HG03060 (cell line): ENCODE data around the gene USP22.

Source experiments
- ATAC-seq: cut with Tn5 transposase; IDR thresholded peaks from one replicate; pipeline ENCODE4 v1.9.1; 2021; ENCODE audit warnings: low read depth, moderate number of reproducible peaks; ENCODE audit not compliant: unreplicated experiment

USP22 gene

GRCh38 chr17:21024024-21024423, 18.8 kb downstream of the USP22 start:
- ATAC-seq, result no peak

DNA sequence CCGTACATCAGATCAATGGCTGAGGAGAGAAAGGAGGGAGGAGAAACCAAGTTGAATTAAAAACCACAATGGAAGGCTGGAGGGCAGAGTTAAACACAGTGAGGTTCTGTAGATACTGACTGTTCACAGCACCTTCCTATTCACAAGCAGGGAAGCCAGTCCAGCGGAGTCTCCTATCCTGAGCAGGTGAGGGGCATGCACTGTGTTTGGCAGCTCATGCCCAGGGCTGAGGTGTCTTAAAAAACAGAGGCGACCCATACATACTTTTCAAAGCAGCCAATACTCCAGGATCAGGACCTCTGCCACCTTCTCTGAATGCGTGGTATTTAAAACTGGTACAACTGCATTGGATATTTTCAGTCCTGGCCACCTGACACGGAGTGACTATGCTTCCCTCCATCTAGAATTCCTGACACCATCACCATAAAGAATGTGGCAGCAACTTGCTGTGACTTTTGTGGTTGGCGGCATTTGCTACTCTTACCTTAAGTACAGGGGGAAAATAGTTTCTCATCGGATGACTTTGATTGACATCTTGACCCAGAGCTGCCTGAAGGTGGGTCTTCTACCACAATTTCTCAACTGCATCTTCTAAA, 21.5 kb downstream of the USP22 start:
- ATAC-seq, result no peak

DNA sequence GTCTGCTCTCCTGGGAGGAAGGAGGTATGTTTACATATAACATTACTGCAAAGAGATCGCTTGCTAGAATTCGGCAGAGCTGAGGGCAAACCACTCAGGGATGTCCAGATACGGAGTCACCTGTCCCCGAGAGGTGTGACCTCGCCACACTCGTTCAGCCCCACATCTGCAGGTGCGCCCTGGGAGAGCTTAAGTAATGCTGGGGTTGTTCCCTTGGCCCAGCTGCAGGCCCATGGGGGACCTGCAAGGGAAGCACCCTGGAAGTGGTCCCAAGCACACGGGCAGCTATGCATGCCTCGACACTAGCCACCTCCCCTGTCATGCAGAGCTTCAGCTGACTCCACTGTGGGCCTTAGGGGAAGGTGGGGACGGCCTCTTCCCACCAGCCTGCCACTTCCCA, 22.2 kb downstream of the USP22 start:
- no peak for ATAC-seq

GRCh38 chr17:21019976-21020586, 22.7 kb downstream of the USP22 start:
- no peak for ATAC-seq

- ATAC-seq, result no peak
Measured at GRCh38 chr17:21018894-21019293, 23.9 kb downstream of the USP22 start.

DNA sequence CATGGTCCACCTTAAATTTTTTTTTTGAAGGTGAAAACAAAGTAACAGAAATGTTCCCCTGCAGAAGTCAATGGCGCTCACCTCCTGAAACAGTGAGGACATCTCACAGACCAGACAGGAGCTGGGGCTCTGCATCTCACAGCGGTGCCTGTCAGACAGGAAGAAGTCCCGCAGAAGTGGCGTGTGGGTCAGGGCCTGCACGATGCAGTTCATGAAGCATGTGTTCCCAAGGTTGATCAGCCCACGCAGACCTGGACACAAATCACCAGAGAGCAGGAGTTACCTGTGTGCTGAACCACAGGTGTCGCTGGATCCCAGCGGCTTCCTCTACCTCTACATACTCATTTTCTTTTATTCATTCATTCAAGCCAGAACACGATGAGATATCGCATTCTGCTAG, 24.9 kb downstream of the USP22 start:
- ATAC-seq, result no peak

- ATAC-seq, result no peak
Measured at GRCh38 chr17:21017256-21017655, 25.6 kb downstream of the USP22 start.

- ATAC-seq, result no peak
Measured at GRCh38 chr17:21016826-21017225, 26.0 kb downstream of the USP22 start.

GRCh38 chr17:21015564-21015963, 27.2 kb downstream of the USP22 start:
- no peak for ATAC-seq

DNA sequence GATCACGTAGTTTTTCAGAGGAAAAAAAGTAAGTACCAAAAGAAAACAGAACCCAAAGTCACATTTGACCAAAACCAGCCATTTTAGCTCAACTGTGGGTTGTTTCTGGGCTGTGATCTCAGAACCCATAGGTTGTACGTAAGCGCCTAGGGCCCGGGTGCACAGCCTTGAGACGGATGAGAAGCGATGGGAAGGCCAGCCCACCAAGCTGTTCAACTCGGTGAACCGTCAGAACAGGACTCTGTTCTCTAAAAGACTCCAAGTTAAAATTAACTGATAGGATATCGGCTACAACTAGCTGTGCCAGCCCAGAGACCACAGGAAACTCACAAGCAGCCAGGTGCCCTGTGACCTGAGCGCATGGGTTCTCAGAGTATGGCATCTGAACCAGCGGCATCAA, 28.3 kb downstream of the USP22 start:
- no peak for ATAC-seq

DNA sequence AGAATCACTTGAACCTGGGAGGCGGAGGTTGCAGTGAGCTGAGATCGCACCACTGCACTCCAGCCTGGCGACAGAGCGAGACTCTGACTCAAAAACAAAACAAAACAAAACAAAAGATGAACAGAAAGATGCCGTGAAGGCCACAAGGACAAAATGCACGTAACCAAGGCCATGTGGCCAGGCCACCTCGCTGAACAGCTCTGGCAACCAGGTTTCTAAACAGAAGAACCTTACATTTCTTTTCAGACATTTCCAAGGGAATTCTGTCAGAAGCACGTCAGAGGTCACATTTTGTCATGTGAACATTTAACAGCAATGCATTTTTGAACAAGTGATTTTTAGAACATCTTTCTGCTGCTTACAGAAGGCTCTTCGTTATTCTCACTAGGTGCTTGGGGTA, 28.8 kb downstream of the USP22 start:
- no peak for ATAC-seq

DNA sequence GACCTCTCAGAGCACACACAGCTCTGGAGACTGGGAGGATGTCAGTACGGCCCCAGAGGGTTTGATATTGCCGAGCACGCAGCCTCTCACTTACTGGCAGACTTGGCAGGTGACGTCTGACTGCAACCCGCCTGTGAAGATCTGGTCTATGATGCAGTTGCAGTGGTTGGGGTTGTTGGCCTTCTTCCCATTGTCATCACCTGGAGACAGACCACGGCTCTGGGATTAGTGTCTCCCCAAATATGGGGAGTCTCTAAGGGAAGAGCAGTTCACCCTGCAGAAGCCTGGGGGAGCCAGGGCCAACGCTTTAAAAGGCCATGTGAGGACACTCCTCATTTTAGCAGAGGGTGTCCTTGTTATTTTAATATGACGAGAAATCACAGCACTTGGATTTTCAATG, 30.1 kb downstream of the USP22 start:
- no peak for ATAC-seq

GRCh38 chr17:21010705-21011596, 31.9 kb downstream of the USP22 start:
- no peak for ATAC-seq

DNA sequence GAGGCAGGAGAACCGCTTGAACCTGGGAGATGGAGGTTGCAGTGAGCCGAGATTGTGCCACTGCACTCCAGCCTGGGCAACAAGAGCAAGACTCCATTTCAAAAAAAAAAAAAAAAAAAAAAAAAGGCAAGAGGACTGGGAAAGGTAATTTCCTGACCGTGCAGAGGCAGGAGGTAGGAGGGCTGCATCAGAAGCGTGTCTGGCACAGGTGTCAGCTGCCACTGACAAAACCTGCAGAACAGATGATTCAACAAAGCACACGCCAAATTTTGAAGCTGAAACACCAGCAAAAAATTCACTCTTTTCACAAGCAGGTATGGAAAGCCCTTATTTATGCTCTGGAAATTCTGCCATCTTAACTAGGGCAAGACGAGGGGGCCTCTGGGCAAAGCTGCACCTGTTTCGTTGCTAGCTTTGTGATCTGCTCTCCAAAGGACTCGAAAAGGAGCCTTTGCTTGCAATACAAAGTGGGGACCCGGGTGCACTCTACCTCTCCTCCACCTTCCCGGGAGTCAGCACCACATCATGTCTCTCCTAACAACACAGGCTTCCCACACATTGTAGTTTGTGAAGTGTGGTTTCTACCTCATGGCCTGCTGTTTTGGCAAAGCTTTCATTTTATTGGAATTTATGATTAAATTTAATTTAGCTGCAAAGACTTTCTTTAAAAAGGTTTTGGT, 33.7 kb downstream of the USP22 start:
- no peak for ATAC-seq

DNA sequence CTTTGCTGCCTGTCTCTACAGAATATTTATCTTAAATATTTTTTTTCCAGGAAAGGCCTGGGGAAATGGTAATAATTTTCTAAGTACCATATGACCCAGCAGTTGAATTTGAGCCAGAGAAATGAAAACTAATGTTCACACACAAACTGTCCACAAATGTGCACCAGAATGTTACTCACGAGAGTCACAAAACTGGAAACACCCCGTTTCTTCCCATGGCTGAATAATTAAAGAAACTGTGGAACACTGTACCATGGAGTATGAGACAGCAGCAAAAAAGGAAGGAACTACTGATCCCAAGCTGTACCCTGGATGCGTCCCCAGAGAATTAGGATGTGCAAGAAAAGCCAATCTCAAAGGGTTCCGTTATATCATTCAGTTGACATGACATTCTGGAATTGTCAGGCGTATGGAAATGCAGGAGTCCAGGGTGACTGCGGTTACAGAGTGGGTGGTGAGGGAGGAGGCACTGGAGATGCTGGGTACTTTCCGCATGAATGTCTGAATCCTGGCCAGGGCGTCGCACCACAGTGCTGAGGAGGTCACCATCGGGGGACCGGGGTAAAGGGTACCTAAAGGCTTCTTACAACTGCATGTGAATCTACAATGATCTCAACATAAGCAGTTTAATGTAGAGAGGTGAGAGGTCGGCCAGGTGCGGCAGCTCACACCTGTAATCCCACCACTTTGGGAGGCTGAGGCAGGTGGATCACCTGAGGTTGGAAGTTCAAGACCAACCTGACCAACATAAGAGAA, 34.5 kb downstream of the USP22 start:
- ATAC-seq, result no peak

DNA sequence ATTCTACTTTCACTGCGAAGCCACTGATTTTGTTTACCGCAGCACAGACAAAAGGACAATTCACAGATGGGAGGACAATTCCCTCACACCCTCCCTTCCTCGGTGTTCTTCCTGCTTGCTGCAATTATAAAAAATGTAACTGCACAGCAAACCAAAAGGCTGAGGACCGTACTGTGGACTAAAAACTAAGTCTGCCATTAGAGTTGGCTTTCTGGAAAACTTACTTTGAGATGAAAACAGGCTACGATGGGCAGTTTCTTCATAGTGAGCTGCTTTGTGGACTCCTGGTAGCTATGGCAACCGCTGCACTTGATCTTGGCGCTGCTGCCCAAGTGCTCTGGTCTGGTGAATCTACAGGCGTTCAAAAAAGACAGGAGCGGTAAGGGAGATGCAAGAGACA, 35.2 kb downstream of the USP22 start:
- no peak for ATAC-seq

GRCh38 chr17:21005803-21006202, 37.0 kb downstream of the USP22 start:
- ATAC-seq, result no peak

- ATAC-seq, result no peak
Measured at GRCh38 chr17:21005367-21005766, 37.4 kb downstream of the USP22 start.

DNA sequence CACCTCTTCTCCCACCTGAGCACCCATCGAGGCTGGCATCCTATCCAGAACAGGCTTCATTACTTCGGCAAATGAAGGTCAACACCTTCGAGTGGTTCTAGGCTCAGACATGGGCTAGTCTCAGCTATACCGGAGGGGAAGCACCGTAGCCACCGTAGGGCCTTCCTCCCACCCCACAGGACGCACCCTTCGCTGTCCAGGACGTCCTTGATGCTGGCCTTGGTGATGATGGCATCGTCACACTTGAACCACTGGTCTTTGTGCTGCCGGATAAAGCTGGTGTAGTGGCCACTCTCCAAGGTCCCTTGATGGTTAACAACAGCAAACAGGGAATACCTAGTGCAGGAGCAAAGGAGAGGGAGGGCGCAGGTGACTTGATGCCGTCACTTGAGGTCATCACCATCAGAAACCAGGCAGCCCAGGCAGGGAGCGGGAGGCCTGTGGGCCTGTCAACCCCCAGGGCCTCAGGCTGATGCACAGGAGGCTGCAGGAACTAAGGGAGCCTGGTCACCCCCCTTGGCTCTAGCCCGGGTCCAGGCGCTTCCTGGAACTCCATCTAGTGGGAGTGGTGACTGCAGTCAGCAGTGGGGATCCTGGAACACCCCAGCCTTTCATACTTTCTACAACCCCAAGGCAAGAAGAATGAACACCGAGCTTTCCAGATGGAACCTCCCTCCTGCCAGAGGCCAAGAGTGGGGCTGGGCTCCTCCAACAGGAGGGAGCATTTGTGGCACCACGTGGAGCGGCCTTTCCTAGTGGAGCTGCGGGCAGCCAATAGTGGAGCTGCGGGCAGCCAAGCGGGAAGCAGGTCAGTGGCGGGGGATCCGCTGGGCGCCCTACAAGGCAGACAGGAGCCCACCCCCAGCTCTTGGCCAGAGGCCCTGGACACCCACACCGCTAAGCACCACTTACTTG, 38.5 kb downstream of the USP22 start:
- ATAC-seq, result no peak
